Neutrophil (primary cell): ENCODE measurements around the gene JMJD1C.

Source experiments
- H3K27ac ChIP-seq: fragments of 200-600 bp; sonication (generic); 2 replicates; pipeline ENCODE4 v1.5.1; 2016; ENCODE audit warnings: mild to moderate bottlenecking, moderate library complexity
- H3K27me3 ChIP-seq: fragments of 200-600 bp; sonication (generic); 2 replicates; pipeline ENCODE4 v1.6.0; 2016; ENCODE audit warnings: mild to moderate bottlenecking
- H3K36me3 ChIP-seq: fragments of 200-600 bp; sonication (generic); 2 replicates; pipeline ENCODE4 v1.5.1; 2017
- H3K4me1 ChIP-seq, 2 experiments: fragments of 200-600 bp in 1 of 2; sonication (generic) in 1 of 2; 1 replicate in 1 of 2; 2 replicates in 1 of 2; pipeline versions ENCODE4 v1.5.1 to v1.6.1; 2013 to 2016; ENCODE audit warnings: low read depth in 1 of 2, low read length in 1 of 2, mild to moderate bottlenecking in 1 of 2, moderate library complexity in 1 of 2; ENCODE audit not compliant: control insufficient read depth in 1 of 2, insufficient read depth in 1 of 2
- H3K4me3 ChIP-seq, 2 experiments: fragments of 200-600 bp in 1 of 2; sonication (generic) in 1 of 2; 1 replicate in 1 of 2; 2 replicates in 1 of 2; pipeline ENCODE4 v1.5.1; 2013 to 2016; ENCODE audit warnings: low read depth in 1 of 2, low read length in 1 of 2, mild to moderate bottlenecking in 1 of 2, moderate library complexity in 1 of 2
- H3K9me3 ChIP-seq: fragments of 200-600 bp; sonication (generic); 2 replicates; pipeline ENCODE4 v1.5.1; 2016
- TF ChIP-seq, protein P1 (sequence below): fragments of 200-600 bp; sonication (generic); IDR thresholded peaks from 2 replicates; pipeline ENCODE4 v1.5.1; 2016; ENCODE audit warnings: antibody characterized with exemption

Gene JMJD1C

DNA sequence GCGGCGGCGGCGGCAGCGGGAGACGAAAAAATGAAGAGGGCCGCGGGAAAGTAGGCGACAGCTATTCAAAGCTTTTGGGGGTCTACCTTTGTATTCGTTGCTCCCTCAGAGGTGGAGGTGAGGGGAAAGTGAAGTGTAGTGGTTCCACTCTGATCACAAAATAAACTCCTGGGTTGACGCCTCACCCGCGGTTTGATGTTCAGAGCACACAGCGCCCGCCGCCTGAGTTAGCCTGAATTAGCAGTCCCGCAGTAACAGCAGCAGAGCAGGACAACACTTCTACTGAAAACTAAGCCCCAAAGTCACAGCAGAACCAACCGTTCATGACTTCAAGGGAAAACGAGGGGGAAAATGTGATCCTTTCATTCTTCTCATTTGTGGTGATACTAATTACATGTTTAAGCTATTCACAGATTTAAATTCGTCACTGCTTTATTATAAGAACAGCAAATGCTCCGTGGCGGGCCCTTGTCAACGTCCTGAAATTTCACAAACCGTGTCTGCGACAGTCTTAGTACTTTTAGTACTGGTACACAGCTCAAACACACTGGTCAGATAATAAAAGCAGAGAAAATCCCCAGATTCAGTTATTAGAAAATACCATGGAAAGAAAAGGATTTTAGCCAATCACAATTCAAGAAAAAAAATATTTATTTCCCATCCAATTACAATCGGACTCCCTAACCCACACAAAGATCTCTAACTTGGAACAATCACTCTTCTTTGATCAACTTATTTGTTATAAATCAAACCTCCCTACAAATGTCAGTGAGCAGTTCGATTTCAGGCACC, 563 bp upstream of the JMJD1C start:
- H3K9me3 ChIP-seq, result no peaks in the 10 kb centered on the region
- peaks cover 38% of the 10 kb centered on the region for H3K27me3 ChIP-seq
- H3K27ac ChIP-seq, result peak overlapping the region; percentile 87
- H3K4me3 ChIP-seq, result peak overlapping the region; percentile 90 to 91
- TF ChIP-seq, protein P1, sequence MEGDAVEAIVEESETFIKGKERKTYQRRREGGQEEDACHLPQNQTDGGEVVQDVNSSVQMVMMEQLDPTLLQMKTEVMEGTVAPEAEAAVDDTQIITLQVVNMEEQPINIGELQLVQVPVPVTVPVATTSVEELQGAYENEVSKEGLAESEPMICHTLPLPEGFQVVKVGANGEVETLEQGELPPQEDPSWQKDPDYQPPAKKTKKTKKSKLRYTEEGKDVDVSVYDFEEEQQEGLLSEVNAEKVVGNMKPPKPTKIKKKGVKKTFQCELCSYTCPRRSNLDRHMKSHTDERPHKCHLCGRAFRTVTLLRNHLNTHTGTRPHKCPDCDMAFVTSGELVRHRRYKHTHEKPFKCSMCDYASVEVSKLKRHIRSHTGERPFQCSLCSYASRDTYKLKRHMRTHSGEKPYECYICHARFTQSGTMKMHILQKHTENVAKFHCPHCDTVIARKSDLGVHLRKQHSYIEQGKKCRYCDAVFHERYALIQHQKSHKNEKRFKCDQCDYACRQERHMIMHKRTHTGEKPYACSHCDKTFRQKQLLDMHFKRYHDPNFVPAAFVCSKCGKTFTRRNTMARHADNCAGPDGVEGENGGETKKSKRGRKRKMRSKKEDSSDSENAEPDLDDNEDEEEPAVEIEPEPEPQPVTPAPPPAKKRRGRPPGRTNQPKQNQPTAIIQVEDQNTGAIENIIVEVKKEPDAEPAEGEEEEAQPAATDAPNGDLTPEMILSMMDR, result no peak
- H3K4me1 ChIP-seq, result peaks cover 10 to 18% of the 10 kb centered on the region in 2 experiments
- no peaks in the 10 kb centered on the region for H3K36me3 ChIP-seq

DNA sequence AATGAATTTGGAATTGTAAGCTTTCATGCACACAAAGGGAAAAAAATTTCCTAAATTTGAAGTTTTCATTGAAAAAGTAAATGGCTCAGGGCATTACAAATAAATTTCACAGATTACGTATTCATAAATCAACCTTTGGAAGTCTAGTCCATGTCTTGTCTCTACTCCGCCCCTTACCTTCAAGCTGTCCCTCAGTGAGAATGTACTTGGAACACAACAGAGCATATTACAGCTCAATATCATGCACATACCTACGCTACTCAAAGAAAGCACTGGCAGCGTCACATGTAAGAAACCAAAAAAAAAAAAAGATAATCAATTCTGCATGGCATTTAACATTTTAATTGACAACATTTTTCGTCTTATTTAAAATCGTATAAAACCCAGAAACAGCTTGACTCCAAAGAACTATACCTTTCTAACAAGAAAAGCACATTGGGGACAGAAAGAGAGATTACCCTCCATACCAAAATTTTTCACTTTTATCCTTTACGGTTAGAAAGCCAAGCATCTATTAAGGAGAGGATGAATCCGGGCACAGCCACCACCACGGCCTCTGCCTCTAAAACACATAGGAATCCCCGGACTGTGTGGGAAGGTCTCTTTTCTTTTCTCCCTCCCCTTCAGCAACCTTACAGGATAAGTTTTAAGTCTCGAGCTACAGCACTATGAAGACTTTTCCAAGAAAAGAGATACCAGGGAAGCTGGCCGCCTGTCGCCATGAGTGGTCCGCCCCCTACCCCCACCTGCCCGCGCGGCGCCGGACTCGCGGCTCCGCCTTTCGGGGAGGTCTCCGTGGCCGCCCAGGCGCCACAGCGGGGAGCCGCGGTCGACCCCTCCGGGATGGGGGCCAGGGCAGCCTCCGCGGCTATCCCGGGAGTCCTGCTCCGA, 1.1 kb downstream of the JMJD1C start:
- Histone ChIP-seq H3K4me1 (peaks cover 10 to 18% of the 10 kb centered on the region in 2 experiments), H3K27ac (peak overlapping the region; percentile 87), H3K36me3 (no peaks in the 10 kb centered on the region), H3K4me3 (peak overlapping the region; percentile 90 to 91), H3K9me3 (no peaks in the 10 kb centered on the region), H3K27me3 (peaks cover 38% of the 10 kb centered on the region)
- TF ChIP-seq, protein P1, result no peak

DNA sequence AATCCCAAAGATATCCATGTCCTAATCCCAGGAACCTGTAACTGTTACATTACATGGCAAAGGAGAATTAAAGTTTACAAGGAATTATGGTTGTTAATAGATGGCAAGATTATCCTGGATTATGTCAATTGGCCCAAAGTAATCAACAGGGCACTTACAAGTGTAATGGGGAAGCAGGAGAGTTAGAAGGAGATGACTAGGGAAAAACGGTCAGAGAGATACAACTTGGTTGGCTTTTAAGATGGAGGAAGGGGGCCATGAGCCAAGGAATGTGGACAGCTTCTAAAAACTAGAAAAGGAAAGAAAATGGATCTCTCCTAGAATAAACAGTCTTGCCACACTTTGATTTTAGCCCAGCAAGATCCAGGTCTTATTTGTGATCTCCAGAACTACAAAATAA, 3.3 kb downstream of the JMJD1C start:
- Histone ChIP-seq H3K9me3 (no peaks in the 10 kb centered on the region), H3K27ac (no peak overlapping the region), H3K4me3 (no peak overlapping the region), H3K36me3 (no peaks in the 10 kb centered on the region), H3K27me3 (peaks cover 36% of the 10 kb centered on the region), H3K4me1 (peaks cover 10 to 18% of the 10 kb centered on the region in 2 experiments)
- TF ChIP-seq, protein P1, result no peak

DNA sequence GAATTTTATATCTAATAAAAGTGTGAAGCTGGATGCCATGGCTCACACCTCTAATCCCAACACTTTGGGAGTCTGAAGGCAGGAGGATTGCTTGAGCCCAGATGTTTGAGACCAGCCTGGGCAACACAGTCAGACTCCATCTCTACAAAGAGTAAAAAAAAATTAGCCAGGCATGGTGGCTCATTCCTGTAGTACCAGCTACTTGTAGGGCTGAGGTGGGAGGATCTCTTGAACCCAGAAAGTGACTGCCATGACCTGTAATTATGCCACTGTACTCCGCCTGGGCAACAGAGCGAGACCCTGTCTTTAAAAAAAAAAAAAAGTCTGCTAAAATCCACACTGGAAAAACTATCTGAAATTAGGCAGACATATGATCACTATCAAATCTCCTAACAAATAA, 7.6 kb downstream of the JMJD1C start:
- no peak overlapping the region for H3K27ac ChIP-seq
- H3K36me3 ChIP-seq, result no peaks in the 10 kb centered on the region
- TF ChIP-seq, protein P1, result no peak
- H3K9me3 ChIP-seq, result no peaks in the 10 kb centered on the region
- no peaks in the 10 kb centered on the region for H3K4me1 ChIP-seq
- H3K27me3 ChIP-seq, result peaks cover 1% of the 10 kb centered on the region
- H3K4me3 ChIP-seq, result no peak overlapping the region

DNA sequence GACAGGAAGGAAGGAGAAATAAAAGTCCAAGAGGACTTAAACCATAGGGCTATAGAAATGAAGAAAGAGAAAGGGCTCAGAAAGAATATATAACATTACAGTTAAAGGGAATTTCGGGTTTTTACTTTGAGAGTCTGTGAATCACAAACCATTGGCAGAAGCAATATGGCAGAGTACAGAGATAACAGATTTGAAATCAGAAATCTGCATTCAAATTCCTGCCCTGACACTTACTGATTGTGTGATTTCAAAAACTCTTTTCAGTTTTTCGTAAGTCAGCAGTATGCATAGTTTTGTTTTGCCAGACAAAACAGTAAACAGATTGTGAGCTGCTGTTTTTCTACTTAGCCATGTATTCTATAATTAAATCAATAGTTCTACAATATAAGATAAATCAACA, 8.2 kb downstream of the JMJD1C start:
- no peaks in the 10 kb centered on the region for H3K36me3 ChIP-seq
- TF ChIP-seq, protein P1, result no peak
- H3K27ac ChIP-seq, result no peak overlapping the region
- no peaks in the 10 kb centered on the region for H3K4me1 ChIP-seq
- no peaks in the 10 kb centered on the region for H3K9me3 ChIP-seq
- H3K4me3 ChIP-seq, result no peak overlapping the region
- H3K27me3 ChIP-seq, result no peaks in the 10 kb centered on the region
